Ammon's horn (tissue), 1 donor: ENCODE measurements around the gene SLC38A8.
A peak's percentile ranks its signal among the peaks of the same experiment; 100 is the strongest.

Source experiments
- DNase-seq: peaks from one replicate; pipeline ENCODE4 v3.0.0-alpha.2; 2016; ENCODE audit warnings: low spot score

SLC38A8 gene

DNA sequence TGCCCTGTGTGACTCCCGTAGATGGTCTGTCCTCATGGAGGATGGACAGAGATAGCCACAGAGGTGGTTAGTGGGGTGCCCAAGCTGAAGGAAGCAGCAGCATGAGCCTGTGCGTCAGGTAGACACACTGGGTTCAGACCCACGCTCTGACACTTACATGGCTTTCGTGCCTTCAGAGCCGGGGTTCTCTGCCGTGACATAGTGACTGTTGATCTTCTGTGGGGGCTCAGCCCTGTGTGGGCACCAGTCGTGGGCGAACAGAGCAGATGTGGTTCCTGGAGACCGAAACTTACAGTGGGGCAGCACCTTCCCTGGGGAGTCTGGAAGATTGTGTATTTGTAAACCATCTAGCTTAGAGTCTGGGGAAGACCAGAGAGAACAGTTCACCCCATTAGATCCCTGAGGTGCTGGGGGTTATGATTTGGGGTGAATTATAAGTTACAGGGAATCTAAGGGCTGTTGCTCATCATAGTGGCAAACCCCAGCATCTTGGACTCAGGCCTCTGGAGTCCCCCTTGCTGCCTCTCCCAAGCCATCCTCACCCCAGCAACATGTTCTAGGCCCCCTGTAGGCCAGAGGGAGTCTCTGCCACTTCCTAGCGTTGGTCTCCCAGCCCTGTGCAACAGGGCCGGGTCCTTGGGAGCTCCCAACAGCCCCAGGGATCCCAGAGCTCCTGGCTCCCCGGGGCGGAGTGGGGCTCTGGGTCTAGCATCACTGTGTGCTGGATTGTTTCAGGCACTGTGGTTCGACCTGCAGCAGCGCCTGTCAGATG is 45.9 kb downstream of the SLC38A8 start:
- no peak for DNase-seq

DNA sequence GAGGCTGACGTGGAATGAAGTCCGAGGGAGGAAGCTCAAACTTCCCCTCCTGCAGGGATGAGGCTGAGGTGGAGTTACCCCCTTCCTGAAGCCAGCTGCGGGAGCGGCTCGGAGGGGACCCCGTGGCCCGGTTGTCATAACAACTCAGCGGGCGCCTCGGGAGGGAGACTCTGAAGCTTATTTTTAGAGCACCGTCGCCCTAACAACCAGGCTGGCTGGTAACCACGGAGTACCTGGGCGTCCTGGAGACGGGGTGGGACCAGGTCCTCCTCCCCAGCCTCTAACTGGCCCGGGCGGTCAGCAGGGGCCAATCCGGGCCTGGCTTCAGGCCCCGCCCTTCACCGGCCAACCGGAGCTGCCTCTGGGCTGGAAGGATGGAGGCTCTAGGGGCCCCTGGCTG is 46.8 kb downstream of the SLC38A8 start:
- peak; percentile 52 for DNase-seq

DNA sequence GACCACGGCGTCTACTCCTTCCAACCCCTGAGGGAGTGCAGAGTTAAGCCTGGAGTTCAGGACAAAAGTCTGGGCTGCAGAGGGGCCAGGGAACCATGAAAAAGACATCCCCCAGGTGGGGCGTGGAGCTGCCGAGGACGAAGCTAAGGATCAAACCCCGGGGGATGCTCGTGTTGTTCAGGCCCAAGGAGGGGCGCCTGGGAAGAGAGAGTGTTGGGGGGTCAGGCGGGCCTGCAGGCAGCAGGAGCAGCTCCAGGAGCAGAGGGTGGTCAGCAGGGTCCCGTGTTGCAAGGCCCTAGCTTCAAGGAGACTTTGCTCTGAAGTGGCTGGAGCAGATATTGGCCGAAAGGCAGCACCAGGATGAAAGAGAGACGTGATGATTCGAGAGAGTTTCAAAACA is 47.9 kb downstream of the SLC38A8 start:
- no peak for DNase-seq

DNA sequence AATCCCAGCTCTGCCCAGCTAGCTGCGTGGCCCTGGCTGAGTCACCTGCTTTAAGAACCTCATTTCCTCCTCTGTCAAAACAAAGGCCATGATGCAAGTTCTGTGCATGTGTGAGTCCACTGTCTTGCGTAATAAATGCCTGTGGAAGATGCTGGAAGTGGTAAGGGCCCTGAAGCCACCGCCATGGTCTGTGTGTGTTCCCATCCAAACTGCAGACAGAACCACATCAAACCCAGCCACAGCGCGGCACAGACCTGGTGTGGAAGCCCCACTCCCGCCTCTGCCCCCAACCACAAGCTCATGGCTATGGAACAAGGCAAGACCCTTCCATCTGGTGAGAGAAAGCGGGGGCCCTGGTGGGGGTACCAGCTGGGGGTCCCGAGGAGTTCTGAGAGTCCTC is 48.5 kb downstream of the SLC38A8 start:
- no peak for DNase-seq

DNA sequence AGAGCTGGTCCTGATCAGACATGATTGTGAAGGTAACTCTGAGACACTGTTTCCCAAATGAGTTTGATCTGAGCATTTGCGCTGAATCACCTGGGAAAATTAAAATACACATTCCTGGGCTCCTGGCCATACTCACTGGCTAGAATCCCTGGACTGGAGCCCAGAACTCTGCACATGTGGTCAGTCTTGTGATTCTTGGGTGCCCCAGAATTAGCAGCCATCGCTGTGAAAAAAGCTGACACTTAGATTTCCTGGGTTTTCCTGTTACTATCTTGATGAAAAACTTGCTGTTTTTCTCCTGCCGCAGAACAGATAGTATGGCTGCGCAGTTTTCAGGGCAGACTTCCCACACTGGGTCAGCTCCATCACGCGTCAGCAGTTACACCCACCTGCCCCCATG is 50.0 kb downstream of the SLC38A8 start:
- peak; percentile 37 for DNase-seq

DNA sequence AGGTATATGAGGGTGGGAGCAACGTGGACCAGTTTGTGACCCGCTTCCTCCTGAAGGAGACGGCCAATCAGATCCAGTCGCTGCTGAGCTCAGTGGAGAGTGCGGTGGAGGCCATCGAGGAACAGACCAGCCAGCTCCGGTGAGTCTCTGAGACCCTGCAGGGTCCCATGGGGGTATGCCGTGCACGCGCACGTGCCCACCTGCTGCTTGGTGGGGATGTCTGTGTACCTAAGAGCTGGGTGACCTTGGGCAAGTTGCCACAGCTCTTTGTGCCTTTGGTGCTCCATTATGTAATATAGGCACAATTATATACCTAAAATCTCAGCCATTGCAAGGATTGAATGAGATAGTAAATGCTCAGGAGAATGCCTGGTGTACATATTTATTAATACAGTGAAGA is 52.1 kb downstream of the SLC38A8 start:
- no peak for DNase-seq

DNA sequence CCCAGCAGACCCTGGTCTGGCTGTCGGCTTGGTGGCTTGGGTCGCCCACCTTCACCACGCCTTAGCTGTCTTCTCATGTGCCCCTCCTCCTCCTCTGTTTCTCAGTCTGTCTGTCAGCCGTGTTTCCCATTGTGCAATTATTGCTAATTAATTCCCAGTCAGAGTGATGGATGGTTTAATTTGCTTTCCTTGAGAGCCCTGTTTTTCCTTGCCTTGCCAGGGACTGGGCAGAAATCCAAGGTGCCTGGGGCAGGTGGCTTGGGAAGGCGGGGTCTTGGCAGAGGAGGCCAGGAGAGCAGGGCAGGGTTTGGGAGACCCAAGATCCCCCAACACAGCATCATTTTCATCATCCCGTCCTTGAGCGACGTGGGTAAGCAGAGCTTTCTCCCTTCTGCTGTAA is 53.3 kb downstream of the SLC38A8 start:
- no peak for DNase-seq

DNA sequence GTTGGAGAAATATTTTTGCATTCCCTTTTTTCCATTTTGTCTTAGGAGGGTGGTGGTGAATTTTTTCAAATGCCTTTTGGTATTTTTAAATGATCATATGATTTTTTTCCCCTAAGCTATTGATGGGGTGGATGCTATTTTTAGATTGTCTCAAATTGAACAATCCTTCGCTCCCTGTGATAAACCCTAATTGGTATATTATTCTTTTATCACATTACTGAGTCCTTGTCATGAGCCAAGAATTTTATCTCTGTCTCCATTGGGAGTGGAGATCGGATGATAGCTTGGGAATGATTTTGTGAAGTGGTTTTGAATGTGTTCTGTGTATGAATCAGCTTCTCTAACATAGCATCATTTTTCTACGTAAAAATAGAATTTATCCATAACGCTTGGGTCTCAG is 59.1 kb downstream of the SLC38A8 start:
- DNase-seq = no peak

DNA sequence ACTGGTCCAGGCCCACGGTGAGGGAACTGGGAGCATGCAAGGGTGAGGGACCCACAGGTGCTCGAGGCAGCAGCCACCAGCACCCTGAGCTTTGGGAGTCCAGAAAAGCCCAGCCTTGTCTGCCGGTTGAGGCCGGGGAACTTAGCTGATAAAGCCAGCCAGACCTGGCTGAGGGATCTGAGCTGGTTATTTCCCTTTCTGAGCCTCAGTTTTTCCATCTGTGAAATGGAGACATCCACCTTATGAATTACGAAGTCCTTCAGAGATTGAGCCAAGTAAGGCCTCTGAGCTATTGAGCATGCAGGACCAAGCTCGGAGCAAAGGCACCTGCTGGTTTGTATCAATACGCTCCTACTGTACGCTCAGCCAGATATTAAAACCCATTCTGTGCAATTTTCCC is 60.8 kb downstream of the SLC38A8 start:
- no peak for DNase-seq

DNA sequence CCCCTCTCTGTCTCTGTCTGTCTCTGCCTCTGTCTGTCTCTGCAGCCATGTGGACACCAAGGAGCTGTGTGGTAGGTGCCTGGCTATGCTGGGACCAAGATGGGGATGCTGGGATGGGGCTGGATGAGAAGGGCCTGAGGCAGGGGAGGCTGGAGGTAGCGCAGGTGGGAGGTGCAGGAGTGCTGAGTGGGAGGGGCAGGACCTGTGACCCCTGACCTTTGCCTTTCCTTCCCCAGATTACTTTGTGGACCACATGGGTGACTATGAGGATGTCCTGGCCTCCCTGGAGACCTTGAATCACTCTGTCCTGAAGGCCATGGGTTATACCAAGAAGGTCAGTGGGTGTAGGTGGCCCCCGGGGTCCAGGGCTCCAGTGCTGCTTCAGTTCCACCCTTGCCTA is 61.8 kb downstream of the SLC38A8 start:
- DNase-seq = no peak

DNA sequence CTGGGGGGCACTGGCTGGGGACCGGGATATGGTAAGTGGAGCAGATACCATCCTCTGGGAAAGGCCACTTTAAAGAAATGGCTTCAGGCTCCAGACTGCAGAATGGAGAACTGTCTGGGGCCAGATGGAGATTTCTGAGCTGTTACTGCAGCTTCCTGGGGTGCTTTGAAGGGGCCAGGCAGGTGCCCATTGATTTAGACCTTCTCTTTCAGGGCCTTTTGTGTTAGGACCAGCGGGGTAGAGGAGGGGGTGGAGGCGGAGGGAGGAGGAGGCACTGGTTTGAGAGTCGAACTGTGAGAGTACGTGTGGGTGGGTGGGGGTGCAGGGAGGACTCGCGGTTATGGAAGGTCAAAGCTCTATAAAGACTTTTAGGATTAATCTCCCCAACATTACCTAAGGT is 63.2 kb downstream of the SLC38A8 start:
- no peak for DNase-seq

DNA sequence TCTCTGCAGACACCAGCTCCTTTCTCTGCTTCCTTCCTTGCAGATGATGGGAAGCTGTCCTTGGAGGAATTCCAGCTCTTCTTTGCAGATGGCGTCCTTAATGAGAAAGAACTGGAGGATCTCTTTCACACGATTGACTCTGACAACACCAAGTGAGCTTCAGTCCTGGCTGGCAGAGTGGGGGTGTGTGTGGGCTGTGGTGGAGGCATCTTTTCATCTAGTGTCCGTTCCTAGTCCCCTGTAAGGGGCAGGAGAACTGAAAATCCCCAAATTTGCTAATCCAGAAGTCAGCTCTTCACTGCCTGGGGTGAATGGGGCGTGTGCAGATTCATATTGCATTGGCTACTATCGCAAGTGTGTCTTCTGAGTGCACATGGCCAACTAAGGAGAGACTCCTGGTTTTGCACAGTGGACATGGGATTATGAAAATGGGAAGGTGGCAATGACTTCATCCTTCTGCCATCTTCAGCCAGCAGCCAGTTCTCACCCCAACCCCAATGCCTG is 64.1 kb downstream of the SLC38A8 start:
- no peak for DNase-seq

DNA sequence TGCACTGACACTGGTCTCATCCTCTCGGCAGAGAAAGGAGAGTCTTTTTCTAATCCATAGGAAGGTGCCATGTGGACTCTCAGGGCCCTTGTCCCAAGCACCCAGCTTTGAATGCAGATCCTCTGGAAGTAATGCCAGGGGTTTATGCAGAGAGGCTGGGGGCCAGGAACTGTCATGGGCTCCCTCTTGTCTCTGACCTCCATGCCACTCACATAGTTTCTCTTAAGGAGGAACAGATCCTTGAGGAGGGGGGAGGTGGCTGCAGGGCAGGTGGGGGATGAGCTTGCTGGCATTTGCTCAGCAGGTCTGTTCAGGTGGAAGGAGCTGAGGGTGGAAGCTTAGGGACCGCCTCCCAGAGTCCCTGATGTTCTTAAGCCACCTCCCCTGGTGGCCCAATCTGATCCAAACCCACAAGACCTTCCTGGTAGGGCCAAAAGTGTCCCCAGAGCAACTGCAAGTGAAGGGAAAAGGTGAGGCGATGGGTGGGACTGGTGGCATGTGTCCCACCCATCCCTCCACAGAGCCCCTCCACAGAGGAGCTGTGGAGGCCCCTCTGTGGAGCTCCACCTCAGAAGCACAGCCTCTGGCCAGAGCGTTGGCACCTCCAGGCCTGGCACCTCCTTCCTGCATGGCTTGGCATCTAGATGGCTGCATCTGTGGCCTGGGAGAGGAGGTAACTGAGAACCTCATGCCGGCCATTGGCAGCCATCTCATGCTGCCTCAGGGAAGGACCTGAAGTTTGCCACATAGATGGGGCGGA is 65.4 kb downstream of the SLC38A8 start:
- no peak for DNase-seq

DNA sequence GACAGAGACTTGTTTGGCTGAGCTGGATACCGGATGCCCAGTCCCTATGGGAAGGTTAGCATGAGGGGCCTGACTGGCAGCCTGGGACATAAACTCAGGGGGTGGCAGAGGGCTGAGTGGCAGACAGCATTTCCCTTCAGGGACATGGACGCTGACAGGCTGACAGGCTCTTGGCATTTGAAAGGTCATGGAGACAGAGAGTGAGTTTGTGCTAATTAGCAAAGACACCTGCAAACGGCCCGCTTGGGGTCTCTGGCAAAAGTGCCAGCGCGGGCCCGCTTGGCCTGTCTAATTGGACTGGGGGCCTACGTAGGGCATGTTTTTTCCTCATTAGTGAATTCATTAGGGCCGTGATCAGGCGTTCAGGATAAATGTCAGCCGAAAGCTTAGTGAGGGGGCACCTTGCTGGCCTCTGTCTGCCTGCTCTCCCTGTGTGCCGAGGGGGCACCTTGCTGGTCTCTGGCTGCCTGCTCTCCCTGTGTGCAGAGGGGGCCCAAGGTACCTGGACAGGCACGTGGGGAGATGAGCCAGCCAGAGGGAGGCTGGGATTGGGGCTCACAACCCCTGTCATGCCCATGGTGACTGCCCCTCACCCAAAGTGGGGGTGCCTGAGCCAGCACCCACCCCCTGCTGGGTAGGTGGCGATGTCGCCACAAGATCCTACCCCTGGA is 66.9 kb downstream of the SLC38A8 start:
- no peak for DNase-seq

DNA sequence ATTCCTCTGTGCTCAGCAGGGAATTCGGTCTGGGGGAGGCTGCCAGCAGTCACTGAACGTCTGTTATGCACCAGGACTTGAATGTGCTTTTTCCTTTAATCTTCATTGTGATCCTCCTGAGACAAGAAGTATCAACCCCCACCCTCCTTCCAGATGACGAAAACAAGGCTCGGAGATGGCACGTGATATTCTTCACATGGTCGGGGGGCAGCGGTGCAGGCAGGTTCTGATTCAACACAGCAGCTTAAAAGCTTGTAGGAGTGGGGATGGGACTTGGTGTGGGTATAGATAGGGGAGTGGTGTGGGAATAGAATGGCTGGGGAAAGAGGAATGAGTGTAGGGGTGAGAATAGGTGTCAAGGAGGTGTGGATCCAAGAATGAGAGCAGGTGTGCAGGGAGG is 68.1 kb downstream of the SLC38A8 start:
- DNase-seq = no peak

DNA sequence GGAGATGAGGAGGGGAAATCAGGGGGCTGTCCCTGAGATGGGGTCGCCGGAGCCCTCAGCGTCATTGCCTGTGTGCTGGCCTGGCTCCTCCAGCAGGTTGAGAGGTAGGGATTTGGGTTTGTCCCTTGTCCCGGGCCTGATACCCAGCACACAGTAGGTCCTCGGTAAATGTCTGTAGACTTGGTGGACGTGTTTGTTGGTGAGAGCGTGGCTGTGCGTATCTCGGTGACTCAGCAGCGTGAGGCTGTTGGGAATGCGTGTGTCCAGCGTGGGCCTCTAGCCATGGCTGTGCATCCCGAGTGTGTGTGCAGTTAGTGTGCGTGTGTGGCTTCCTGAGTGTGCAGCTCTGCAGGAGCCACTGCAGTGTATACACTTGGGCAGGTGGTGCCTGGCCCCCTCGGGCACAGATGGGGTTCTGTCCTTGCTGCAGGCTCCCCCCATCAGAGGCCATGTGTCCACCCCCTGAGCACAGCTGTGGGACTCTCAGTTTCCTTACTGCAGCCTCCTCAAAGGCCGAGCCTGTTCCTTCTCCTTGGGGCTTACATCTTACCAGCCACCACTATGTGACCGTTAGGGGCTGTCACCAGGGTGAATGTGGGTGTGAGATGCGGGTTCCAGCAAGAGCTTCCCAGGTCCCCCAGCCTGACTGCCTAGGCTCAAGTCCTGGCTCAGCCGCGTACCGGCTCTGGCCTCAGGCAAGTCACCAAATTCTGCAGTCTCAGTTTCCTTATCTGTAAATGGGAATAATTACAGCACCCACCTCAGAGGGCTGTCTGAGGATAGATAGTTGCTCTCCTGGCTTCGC is 68.8 kb downstream of the SLC38A8 start:
- no peak for DNase-seq

DNA sequence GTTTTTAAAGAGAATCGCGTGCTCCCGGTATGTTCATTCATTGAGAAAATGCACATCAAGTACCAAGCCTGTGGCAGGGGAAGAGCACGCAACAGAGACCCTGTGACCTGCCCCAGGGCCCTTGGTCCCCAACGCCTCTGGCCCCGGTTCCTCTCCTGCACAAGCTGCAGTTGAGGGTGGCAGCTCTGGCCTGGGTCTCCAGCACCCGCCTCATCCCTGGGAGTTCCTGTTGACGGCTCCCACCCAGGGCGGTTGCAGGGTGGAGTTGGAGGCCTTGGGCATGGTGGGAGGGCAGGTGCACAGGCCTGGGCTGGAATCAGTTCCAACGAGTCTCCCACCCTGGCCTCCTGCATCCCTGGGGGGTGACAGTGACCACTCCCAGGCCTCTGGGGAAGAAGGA is 69.5 kb downstream of the SLC38A8 start:
- no peak for DNase-seq

DNA sequence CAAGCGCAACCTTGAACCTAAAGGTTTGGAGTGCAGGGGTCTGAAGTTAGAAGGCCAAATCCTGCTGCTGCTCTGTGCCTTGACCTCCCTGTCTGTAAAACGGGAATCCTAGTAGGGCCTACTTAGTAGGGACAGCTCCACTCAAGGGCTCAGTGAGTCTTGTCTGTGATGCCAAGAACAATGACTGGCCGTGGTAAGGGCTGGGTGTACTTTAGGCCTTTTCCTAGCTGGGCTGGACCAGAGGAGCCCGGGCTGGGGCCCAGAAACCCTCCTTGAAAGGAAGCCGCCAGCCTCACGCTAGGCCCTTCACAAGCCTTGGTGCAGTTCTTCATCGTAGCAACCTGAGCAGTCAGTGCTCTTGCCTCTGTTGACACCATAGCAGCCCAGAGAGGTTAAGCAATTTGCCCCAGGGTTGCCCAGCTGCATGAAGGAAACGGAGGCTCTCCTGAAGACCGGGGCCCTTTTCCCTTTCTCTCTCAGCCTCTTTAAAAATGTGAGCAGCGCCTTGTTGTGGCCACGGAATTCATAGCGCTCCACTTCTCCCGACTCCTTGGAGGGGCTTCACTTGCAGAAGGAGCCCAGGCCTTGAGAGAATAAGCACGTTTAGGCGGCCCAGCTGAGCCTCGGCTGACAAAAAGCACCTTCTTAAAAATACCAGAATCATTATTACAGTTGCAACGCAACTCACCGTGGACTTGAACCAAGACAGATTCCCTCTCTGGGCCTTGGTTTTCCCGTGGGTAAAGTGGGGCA is 70.2 kb downstream of the SLC38A8 start:
- DNase-seq = no peak

DNA sequence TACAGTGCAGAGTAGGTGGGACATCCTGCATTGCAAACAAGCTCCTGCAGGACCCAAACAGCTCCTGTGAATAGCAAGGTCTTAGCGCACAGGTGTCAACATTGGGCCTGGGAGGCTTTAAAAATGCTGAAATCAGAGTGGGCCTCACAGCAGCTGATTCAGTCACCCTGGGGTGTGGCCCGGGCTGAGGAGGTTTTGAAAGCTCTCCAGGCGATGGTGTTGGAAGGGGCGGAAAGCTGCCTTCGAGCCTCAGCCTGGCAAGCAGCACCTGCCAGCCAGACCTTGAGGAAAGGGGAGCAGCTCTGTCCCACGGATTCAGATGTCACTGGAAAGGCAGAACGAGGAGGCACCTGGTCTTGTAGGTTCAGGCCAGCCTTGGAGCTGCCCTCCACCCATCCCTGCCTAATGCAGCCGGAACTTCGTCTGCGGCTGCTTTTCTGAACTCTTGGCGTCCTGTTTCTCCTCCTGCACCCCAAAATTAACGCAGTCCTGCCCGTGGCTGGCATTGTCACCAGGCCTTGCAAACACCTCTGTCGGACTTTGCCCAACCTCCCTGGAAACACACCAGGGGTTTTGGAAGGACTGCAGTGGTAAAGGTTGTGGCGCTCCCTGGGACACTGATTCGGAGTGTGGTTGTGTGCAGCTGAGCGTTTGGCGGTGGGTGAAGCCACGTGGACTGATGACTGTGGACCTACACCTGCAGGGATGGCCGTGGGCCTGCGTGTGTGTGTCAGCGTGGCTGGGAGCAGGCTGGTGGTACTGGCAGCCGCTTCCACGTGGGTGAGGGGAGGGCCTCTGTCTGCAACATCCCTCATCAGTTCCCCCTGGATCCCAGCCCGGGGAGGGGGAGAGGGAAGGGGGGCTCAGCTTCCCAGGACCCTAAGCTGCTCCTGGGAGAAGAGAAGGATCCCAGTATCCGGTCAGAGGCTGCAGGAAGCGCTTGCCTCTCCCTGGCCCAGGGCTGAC is 71.1 kb downstream of the SLC38A8 start:
- no peak for DNase-seq

DNA sequence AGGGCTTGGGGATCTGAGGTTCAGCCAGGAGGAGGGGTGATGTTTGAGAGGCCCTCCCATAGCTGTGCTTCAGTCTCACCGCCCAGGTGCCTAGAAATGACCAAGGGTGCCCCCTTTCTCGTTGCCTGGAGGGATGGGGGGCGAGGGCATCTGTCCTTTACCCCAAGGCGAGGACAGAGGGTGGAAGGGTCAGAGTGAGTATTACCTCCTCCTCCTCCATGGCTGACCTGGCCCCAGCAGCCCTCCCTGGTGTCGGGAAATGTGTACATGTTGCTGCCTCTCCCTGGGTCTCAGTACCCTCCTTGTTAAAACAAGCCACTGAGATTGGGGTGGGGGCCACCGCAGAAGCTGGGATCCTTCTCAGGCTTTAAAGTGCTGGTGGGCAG is 72.2 kb downstream of the SLC38A8 start:
- DNase-seq = no peak
